Kidney (tissue), 14 donors: ENCODE results near the gene SLC9A4. TPM values are rescaled to one million over a fixed set of nuclear protein-coding genes. Genes with fewer than 3 reads are reported as not detected.
A peak's percentile ranks its signal among the peaks of the same experiment; 100 is the strongest.

Source experiments
- DNase-seq, 5 donors: peaks; one replicate each; pipeline ENCODE4 v3.0.0-alpha.2; 2013 to 2020
- FAIRE-seq: peaks from 2 replicates; lab custom pipeline; 2012; peaks lifted over from hg19 to GRCh38; lab: Jason Lieb, UNC
- H3K27ac ChIP-seq, 2 donors: one replicate each; pipeline ENCODE4 v1.7.0; 2013; ENCODE audit warnings: low read depth in 2 of 2, low read length in 2 of 2, inconsistent platforms in 1 of 2
- H3K27me3 ChIP-seq: one replicate; pipeline ENCODE4 v1.7.1; 2013; ENCODE audit warnings: low read length, inconsistent platforms; ENCODE audit not compliant: control insufficient read depth, insufficient read depth
- H3K36me3 ChIP-seq, 3 donors: one replicate each; pipeline versions ENCODE4 v1.7.0 to v1.7.1; 2013; ENCODE audit warnings: low read length in 3 of 3, control low read depth in 1 of 3, inconsistent platforms in 1 of 3; ENCODE audit not compliant: insufficient read depth in 3 of 3, control insufficient read depth in 2 of 3
- H3K4me1 ChIP-seq, 3 donors: one replicate each; pipeline versions ENCODE4 v1.7.0 to v1.7.1; 2013; ENCODE audit warnings: low read length in 3 of 3, inconsistent platforms in 1 of 3, low read depth in 1 of 3; ENCODE audit not compliant: control insufficient read depth in 2 of 3, insufficient read depth in 2 of 3
- H3K4me3 ChIP-seq, 3 donors: one replicate each; pipeline versions ENCODE4 v1.7.0 to v1.8.1; 2013; ENCODE audit warnings: low read length in 3 of 3, control low read depth in 1 of 3, inconsistent platforms in 1 of 3
- H3K9ac ChIP-seq, 3 donors: one replicate each; pipeline versions ENCODE4 v1.7.0 to v1.7.1; 2013; ENCODE audit warnings: low read length in 3 of 3, control low read depth in 1 of 3, inconsistent platforms in 1 of 3
- H3K9me3 ChIP-seq, 3 donors: one replicate each; pipeline versions ENCODE4 v1.7.0 to v1.7.1; 2013; ENCODE audit warnings: low read length in 3 of 3, control low read depth in 1 of 3, inconsistent platforms in 1 of 3; ENCODE audit not compliant: control insufficient read depth in 2 of 3, insufficient read depth in 1 of 3
- CTCF ChIP-seq: IDR thresholded peaks from 3 replicates; pipeline ENCODE4 v1.5.1; 2012; ENCODE audit warnings: mild to moderate bottlenecking, moderate library complexity, borderline replicate concordance; ENCODE audit not compliant: insufficient read depth; ENCODE audit errors: extremely low read depth
- intact Hi-C: fragments of 100-400 bp; cut with DNase I; formaldehyde crosslinking; loops from one replicate; pipeline ENCODE4 v1.11.1; 2022
- polyA plus RNA-seq: library from polyadenylated mRNA; stranded (reverse); fragments of 350-450 nt; fragmentation: Illumina TruSeq; extraction: RNeasy Lipid Tissue Mini Kit (QIAGEN cat#74804); gene quantifications from one replicate; pipeline ENCODE4 v1.2.3, GENCODE V29; 2014; ENCODE audit warnings: low read depth, low replicate concordance; ENCODE audit not compliant: insufficient read depth
- total RNA-seq: library from RNA; stranded (reverse); fragmentation: NEBNext Ultra II Directional; extraction: Animal tissue kit (Norgen Biotek cat#: 25700); gene quantifications from one replicate; pipeline ENCODE4 v1.2.1, GENCODE V29; 2021
- donor health status: control.
- donor health status: control.
- donor health status: control.
- donor health status: control.
- donor health status: control.
- donor health status: DM: yes; HTN: yes; CAD: no.
- donor health status: Normal renal cell carcinoma (clear cell type).

SLC9A4 gene
- total and polyA plus RNA-seq, 2 donors from 2014 or later: 2.8 to 10.3 TPM

- Histone ChIP-seq H3K9ac (no peak overlapping the region), H3K9me3 (no peaks in the 10 kb centered on the region), H3K36me3 (no peaks in the 10 kb centered on the region), H3K4me3 (no peak overlapping the region), H3K27ac (no peak overlapping the region), H3K4me1 (no peaks in the 10 kb centered on the region), H3K27me3 (no peaks in the 10 kb centered on the region)
- DNase-seq: peak in 1 of 5 donors; percentile 71
- TF ChIP-seq CTCF: no peak
- intact Hi-C loops: no loop called here
- FAIRE-seq: no peak
These were observed 5.9 kb downstream of the SLC9A4 start for GRCh38 chr2:102478686-102479470.

GRCh38 chr2:102480285-102481195, 7.5 kb downstream of the SLC9A4 start:
- H3K36me3 ChIP-seq: no peaks in the 10 kb centered on the region
- H3K4me3 ChIP-seq: no peak overlapping the region
- no peak overlapping the region for H3K9ac ChIP-seq
- H3K9me3 ChIP-seq: no peaks in the 10 kb centered on the region
- no peak for DNase-seq
- no peak for FAIRE-seq
- TF ChIP-seq CTCF: no peak
- intact Hi-C loops: no loop called here
- H3K27me3 ChIP-seq: no peaks in the 10 kb centered on the region
- no peak overlapping the region for H3K27ac ChIP-seq
- no peaks in the 10 kb centered on the region for H3K4me1 ChIP-seq

GRCh38 chr2:102481931-102482330, 8.9 kb downstream of the SLC9A4 start:
- no peak overlapping the region for H3K4me3 ChIP-seq
- DNase-seq (no peak), FAIRE-seq (no peak)
- no peak overlapping the region for H3K9ac ChIP-seq
- no peaks in the 10 kb centered on the region for H3K27me3 ChIP-seq
- H3K27ac ChIP-seq: no peak overlapping the region
- no peaks in the 10 kb centered on the region for H3K9me3 ChIP-seq
- TF ChIP-seq CTCF: no peak
- intact Hi-C loops: no loop called here
- no peaks in the 10 kb centered on the region for H3K36me3 ChIP-seq
- peaks cover 0 to 2% (median 0%) of the 10 kb centered on the region in 3 donors for H3K4me1 ChIP-seq
